HEK293 (cell line): Measurements from ENCODE around the gene ALPG.
A peak's percentile ranks its signal among the peaks of the same experiment; 100 is the strongest.
"Not testable (repeated sequence)": the region's sequence is repeated elsewhere in the genome, so short reads cannot be mapped to it uniquely, and the experiment has no call there.

ENCODE experiments used
- CTCF ChIA-PET: fragments of 350-600 bp; formaldehyde crosslinking; extraction: SDS; loops from one replicate; lab custom pipeline; 2021; ENCODE audit warnings: antibody characterized with exemption; lab: Yijun Ruan, JAX
- POLR2A ChIA-PET: fragments of 300-600 bp; formaldehyde crosslinking; extraction: SDS; loops from one replicate; lab custom pipeline; 2020; ENCODE audit warnings: antibody characterized with exemption, inconsistent platforms; lab: Yijun Ruan, JAX
- H3K27ac ChIP-seq: fragments of 200-500 bp; sonication (Bioruptor generic); 2 replicates; pipeline ENCODE4 v1.5.1; 2014; ENCODE audit warnings: low read depth, low read length, control low read depth, inconsistent platforms; ENCODE audit errors: extremely low read depth
- H3K36me3 ChIP-seq, 2 experiments: fragments of 200-500 bp in 1 of 2; sonication (Bioruptor generic) in 1 of 2; 1 replicate in 1 of 2; 2 replicates in 1 of 2; pipeline ENCODE4 v1.5.1; 2014 to 2017; ENCODE audit warnings: inconsistent platforms in 2 of 2, low read length in 2 of 2; ENCODE audit not compliant: control insufficient read depth in 2 of 2, insufficient read depth in 1 of 2
- H3K4me1 ChIP-seq: fragments of 200-500 bp; sonication (Bioruptor generic); 2 replicates; pipeline ENCODE4 v1.5.1; 2014; ENCODE audit warnings: mild to moderate bottlenecking, low read length, inconsistent platforms; ENCODE audit not compliant: control insufficient read depth, insufficient read depth
- H3K4me3 ChIP-seq: 2 replicates; pipeline ENCODE4 v1.5.1; 2011; ENCODE audit warnings: low read depth, mild to moderate bottlenecking, control low read depth, low read length, moderate library complexity
- H3K9me3 ChIP-seq: fragments of 200-500 bp; sonication (Bioruptor generic); 2 replicates; pipeline ENCODE4 v1.5.1; 2014; ENCODE audit warnings: low read depth, low read length, inconsistent platforms; ENCODE audit not compliant: control insufficient read depth, insufficient read depth
- GLIS1 ChIP-seq: fragments of 450-650 bp; formaldehyde crosslinking; IDR thresholded peaks from 2 replicates; pipeline ENCODE4 v1.5.1; 2016; ENCODE audit warnings: missing biosample characterization, missing genetic modification characterization
- GLIS2 ChIP-seq: fragments of 450-650 bp; formaldehyde crosslinking; IDR thresholded peaks from 2 replicates; pipeline ENCODE4 v1.5.1; 2016; ENCODE audit warnings: missing biosample characterization, missing genetic modification characterization
- HOXA7 ChIP-seq: sonication (generic); formaldehyde crosslinking; IDR thresholded peaks from 2 replicates; pipeline ENCODE4 v1.8.1; 2022; ENCODE audit warnings: missing genetic modification reagents, borderline replicate concordance
- ZIC2 ChIP-seq: fragments of 450-650 bp; formaldehyde crosslinking; IDR thresholded peaks from 2 replicates; pipeline ENCODE4 v1.5.1; 2016; ENCODE audit warnings: missing biosample characterization, missing genetic modification characterization
- ZNF223 ChIP-seq: fragments of 450-650 bp; formaldehyde crosslinking; IDR thresholded peaks from 2 replicates; pipeline ENCODE4 v1.5.1; 2016; ENCODE audit warnings: missing biosample characterization, missing genetic modification characterization
- ZNF274 ChIP-seq, 2 experiments: fragments of 200-500 bp in 1 of 2; fragments of 450-650 bp in 1 of 2; sonication (Bioruptor generic) in 1 of 2; formaldehyde crosslinking in 1 of 2; IDR thresholded peaks; 2 replicates each; pipeline versions ENCODE4 v1.5.1 to v1.6.1; 2014 to 2016; ENCODE audit warnings: borderline replicate concordance in 1 of 2, inconsistent platforms in 1 of 2, low read length in 1 of 2, missing biosample characterization in 1 of 2, missing genetic modification characterization in 1 of 2
- ZNF311 ChIP-seq: fragments of 450-650 bp; formaldehyde crosslinking; IDR thresholded peaks from 2 replicates; pipeline ENCODE4 v1.5.1; 2017; ENCODE audit warnings: missing biosample characterization, missing genetic modification characterization, borderline replicate concordance
- ZNF423 ChIP-seq: fragments of 450-650 bp; formaldehyde crosslinking; IDR thresholded peaks from 2 replicates; pipeline ENCODE4 v1.5.1; 2016; ENCODE audit warnings: missing biosample characterization, missing genetic modification characterization
- ZNF677 ChIP-seq: fragments of 450-650 bp; IDR thresholded peaks from 2 replicates; pipeline ENCODE4 v1.5.0; 2018; ENCODE audit warnings: missing biosample characterization, mild to moderate bottlenecking, missing genetic modification characterization, moderate library complexity
- ZNF830 ChIP-seq: fragments of 450-650 bp; IDR thresholded peaks from 2 replicates; pipeline ENCODE4 v1.5.0; 2018; ENCODE audit warnings: missing biosample characterization, missing genetic modification characterization, low read depth, mild to moderate bottlenecking, moderate library complexity
- ZXDB ChIP-seq: fragments of 450-650 bp; formaldehyde crosslinking; IDR thresholded peaks from 2 replicates; pipeline ENCODE4 v1.5.1; 2016; ENCODE audit warnings: missing biosample characterization, missing genetic modification characterization
- TF ChIP-seq, protein P1 (sequence below): fragments of 450-650 bp; formaldehyde crosslinking; IDR thresholded peaks from 2 replicates; pipeline ENCODE4 v1.5.1; 2016; ENCODE audit warnings: missing biosample characterization, missing genetic modification characterization
- TF ChIP-seq, protein P2 (sequence below): fragments of 450-650 bp; IDR thresholded peaks from 2 replicates; pipeline ENCODE4 v1.5.1; 2018; ENCODE audit warnings: missing biosample characterization, mild to moderate bottlenecking, missing genetic modification characterization
- TF ChIP-seq, protein P3 (sequence below): fragments of 450-650 bp; formaldehyde crosslinking; IDR thresholded peaks from 2 replicates; pipeline ENCODE4 v1.5.1; 2017; ENCODE audit warnings: missing biosample characterization, missing genetic modification characterization
- TF ChIP-seq, protein P4 (sequence below): fragments of 450-650 bp; formaldehyde crosslinking; IDR thresholded peaks from 2 replicates; pipeline ENCODE4 v1.5.1; 2017; ENCODE audit warnings: missing biosample characterization, missing genetic modification characterization

The ALPG gene

DNA sequence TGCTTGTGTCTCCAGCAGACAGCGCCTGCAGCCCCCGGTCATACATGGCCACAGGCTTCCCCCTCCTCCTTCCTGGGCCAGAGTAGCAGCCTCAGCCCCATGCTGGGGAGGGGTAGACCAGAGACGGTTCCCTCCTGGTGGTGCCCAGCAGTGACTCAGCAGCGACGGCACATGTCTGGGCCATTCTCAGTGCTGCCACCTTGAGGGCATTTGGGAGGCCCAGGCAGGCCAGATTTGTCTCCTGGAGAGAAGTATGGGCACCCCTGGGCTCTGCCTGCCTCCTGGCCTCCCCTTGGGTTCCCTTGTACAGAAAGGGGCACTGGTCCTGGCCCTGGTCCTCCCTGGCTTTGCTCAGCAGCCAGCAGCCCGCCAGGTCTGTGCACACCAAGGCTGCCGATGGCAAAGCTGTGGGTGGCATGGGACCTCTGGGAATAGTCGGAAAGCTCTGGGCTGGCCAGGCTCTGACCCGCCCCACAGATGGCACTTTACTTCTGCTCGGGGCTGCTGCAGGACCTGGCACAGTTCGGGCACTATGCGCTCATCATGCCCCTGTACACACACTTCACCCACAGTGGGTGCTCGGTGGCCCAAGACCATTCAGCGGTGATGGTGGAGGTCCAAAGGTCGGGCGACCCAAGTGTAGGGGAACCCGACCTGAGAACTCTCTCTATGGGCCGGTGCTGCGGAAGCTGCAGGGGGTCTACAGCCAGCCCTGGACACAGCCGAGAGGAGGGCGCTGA, 37.9 kb downstream of the ALPG start (continued):
- TF ChIP-seq, protein P1, sequence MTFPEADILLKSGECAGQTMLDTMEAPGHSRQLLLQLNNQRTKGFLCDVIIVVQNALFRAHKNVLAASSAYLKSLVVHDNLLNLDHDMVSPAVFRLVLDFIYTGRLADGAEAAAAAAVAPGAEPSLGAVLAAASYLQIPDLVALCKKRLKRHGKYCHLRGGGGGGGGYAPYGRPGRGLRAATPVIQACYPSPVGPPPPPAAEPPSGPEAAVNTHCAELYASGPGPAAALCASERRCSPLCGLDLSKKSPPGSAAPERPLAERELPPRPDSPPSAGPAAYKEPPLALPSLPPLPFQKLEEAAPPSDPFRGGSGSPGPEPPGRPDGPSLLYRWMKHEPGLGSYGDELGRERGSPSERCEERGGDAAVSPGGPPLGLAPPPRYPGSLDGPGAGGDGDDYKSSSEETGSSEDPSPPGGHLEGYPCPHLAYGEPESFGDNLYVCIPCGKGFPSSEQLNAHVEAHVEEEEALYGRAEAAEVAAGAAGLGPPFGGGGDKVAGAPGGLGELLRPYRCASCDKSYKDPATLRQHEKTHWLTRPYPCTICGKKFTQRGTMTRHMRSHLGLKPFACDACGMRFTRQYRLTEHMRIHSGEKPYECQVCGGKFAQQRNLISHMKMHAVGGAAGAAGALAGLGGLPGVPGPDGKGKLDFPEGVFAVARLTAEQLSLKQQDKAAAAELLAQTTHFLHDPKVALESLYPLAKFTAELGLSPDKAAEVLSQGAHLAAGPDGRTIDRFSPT (tag by site-specific recombination) = peak; percentile 29; the same call in 1 of the 2 replicates
- TF ChIP-seq GLIS1 (tag by site-specific recombination) (peak; percentile 32; the same call in 1 of the 2 replicates), ZNF423 (tag by site-specific recombination) (0 out of 2 replicates have a peak, but pooled peaks have one; percentile 47), HOXA7 (CRISPR knock-in tag) (no peak)

DNA sequence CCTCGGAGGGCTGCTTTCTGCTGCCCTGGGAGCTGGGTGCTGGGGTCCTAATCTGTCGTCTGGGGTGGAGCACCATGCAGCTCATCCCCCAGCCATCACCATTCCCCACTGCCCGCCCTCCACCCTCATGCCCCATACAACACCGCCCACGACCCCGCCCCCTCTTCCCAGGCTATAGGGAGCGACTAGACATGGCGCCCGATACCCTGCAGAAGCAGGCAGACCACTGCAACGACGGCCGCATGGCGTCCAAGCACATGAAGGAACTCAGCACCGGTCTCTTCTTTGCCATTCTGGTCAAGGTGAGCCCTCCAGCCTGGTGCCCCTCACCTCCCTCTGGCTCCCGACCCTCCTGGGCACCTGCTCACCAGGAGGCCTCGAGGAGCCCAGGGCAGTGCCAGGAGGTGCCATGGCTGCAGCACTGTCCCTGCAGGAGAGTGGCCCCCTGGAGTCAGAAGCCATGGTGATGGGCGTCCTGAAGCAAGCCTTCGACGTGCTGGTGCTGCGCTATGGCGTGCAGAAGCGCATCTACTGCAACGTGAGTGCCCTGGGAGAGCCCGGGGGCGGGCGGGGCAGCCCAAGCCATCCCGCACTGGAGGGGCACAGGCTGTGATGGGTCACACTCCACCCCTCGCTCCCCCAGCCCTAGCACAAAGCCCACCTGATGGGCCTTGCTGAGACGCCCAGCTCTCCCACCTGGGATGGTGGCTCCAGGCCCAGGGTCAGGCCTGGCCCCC, 38.7 kb downstream of the ALPG start:
- H3K36me3 ChIP-seq, H3K4me3 ChIP-seq, POLR2A ChIA-PET, H3K4me1 ChIP-seq, H3K9me3 ChIP-seq, H3K27ac ChIP-seq: not testable (repeated sequence)
- CTCF ChIA-PET = interaction anchor here (0.6 to 1.9 kb wide), 10 partner anchors 17 to 544 kb away, joined by 3 to 19 read pairs (median 4); partner anchors contain the start of gene PRSS56

DNA sequence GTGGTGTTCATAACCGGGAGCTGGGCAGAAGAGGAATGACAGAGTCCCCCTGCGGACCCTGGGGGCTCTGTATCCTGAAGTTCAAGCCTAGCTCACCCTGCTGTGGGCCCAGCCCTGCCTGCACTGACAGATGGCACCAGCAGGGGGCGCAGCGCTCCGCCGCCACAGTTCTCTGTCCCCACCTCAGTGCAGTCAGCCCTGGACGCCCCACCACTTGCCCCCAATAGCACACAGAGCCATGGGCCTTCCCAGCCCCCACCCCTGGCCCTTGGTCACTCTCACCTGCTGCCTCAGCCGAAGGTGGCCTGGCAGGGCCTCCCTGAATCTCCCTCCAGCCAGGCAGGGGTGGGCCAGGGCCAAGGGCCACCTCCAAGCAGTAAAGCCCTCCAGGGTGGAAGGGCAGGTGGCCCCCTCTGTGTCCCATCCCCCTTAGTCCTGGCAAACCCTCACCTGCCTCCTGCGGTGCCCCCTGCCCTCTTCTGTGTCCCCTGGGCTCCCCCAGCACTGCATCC, 39.7 kb downstream of the ALPG start:
- TF ChIP-seq GLIS2 (tag by site-specific recombination) (peak; percentile 73), ZIC2 (tag by site-specific recombination) (0 out of 2 replicates have a peak, but pooled peaks have one; percentile 9), GLIS1 (tag by site-specific recombination) (peak; percentile 73)
- TF ChIP-seq, all 188 proteins: peak for 3; not testable (repeated sequence) for 185
- CTCF ChIA-PET = interaction anchor here (0.6 to 4.0 kb wide), 12 partner anchors 9 to 545 kb away, joined by 3 to 77 read pairs (median 5); partner anchors contain the start of gene PRSS56
- H3K36me3 ChIP-seq, H3K4me1 ChIP-seq, POLR2A ChIA-PET, H3K4me3 ChIP-seq, H3K27ac ChIP-seq, H3K9me3 ChIP-seq: not testable (repeated sequence)

DNA sequence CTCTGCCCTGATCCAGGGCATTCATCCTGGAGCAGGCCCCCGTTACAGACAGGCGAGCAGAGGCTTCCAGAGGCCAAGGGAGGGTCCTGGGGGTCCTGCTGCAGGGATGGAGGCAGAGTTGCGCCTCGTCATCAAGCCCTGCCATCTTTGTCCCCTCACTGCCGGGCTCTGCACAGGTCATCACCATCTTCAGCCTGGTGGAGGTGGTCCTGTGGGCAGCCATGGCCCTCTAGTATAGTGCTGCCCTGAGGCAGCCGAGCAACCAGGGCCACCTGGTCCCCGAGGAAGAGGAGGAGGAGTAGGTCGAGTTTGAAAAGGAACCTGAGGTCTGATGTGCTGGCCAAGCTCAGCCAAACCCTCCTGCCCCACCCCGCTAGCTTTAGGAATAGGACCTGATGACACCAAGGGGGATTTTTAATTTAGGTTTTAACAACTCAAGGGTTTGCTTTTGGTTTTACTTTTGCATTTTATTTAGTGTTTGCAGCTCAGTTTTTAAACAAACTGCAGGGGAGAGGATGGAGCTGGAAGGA, 40.5 kb downstream of the ALPG start:
- no peak overlapping the region for H3K27ac ChIP-seq
- TF ChIP-seq ZNF223 (tag by site-specific recombination) (no peak), ZNF274 (IDR thresholded peaks at IDR 0.05; ENCODE audit: low read length) (no peak), ZNF274 (tag by site-specific recombination; IDR thresholded peaks at IDR 0.05; ENCODE audit: borderline replicate concordance) (no peak), ZNF677 (no peak), ZXDB (no peak), ZNF311 (tag by site-specific recombination) (no peak), ZNF830 (tag by site-specific recombination) (no peak)
- TF ChIP-seq, protein P2, sequence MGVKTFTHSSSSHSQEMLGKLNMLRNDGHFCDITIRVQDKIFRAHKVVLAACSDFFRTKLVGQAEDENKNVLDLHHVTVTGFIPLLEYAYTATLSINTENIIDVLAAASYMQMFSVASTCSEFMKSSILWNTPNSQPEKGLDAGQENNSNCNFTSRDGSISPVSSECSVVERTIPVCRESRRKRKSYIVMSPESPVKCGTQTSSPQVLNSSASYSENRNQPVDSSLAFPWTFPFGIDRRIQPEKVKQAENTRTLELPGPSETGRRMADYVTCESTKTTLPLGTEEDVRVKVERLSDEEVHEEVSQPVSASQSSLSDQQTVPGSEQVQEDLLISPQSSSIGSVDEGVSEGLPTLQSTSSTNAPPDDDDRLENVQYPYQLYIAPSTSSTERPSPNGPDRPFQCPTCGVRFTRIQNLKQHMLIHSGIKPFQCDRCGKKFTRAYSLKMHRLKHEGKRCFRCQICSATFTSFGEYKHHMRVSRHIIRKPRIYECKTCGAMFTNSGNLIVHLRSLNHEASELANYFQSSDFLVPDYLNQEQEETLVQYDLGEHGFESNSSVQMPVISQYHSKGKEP (tag by site-specific recombination) = no peak
- TF ChIP-seq, protein P3, sequence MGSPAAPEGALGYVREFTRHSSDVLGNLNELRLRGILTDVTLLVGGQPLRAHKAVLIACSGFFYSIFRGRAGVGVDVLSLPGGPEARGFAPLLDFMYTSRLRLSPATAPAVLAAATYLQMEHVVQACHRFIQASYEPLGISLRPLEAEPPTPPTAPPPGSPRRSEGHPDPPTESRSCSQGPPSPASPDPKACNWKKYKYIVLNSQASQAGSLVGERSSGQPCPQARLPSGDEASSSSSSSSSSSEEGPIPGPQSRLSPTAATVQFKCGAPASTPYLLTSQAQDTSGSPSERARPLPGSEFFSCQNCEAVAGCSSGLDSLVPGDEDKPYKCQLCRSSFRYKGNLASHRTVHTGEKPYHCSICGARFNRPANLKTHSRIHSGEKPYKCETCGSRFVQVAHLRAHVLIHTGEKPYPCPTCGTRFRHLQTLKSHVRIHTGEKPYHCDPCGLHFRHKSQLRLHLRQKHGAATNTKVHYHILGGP = no peak
- TF ChIP-seq, protein P4, sequence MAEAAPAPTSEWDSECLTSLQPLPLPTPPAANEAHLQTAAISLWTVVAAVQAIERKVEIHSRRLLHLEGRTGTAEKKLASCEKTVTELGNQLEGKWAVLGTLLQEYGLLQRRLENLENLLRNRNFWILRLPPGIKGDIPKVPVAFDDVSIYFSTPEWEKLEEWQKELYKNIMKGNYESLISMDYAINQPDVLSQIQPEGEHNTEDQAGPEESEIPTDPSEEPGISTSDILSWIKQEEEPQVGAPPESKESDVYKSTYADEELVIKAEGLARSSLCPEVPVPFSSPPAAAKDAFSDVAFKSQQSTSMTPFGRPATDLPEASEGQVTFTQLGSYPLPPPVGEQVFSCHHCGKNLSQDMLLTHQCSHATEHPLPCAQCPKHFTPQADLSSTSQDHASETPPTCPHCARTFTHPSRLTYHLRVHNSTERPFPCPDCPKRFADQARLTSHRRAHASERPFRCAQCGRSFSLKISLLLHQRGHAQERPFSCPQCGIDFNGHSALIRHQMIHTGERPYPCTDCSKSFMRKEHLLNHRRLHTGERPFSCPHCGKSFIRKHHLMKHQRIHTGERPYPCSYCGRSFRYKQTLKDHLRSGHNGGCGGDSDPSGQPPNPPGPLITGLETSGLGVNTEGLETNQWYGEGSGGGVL (tag by site-specific recombination) = no peak
- POLR2A ChIA-PET = no interaction called here
- no peaks in the 10 kb centered on the region for H3K9me3 ChIP-seq
- no peak overlapping the region for H3K4me3 ChIP-seq
- no peaks in the 10 kb centered on the region for H3K4me1 ChIP-seq
- CTCF ChIA-PET = interaction anchor here (0.6 to 4.0 kb wide), 18 partner anchors 10 to 582 kb away, joined by 3 to 77 read pairs (median 4); partner anchors contain the start of gene PRSS56
- H3K36me3 ChIP-seq = no peaks in the 10 kb centered on the region
